Measurements from ENCODE around the gene OOEP.

Gene OOEP

GRCh38 chr6:73368675-73369074 is 1.0 kb downstream of the OOEP start:
- Histone ChIP-seq H3K79me2 (ENCODE audit: low read length) (no peaks in the 10 kb centered on the region), H2AFZ (ENCODE audit: low read length) (no peak overlapping the region), H3K4me2 (ENCODE audit: low read depth, low read length) (no peak overlapping the region), H3K27ac (ENCODE audit: low read length) (no peak overlapping the region), H3K4me1 (ENCODE audit: low read length) (no peaks in the 10 kb centered on the region), H3K4me3 (ENCODE audit: low read length) (no peak overlapping the region), H4K20me1 (ENCODE audit: insufficient read depth, low read length) (no peaks in the 10 kb centered on the region), H3K9ac (ENCODE audit: low read length) (no peak overlapping the region), H3F3A (ENCODE audit: insufficient read depth, low read length) (no peaks in the 10 kb centered on the region), H3K27me3 (replicated peaks; ENCODE audit: insufficient read depth, low read length) (no peaks in the 10 kb centered on the region), H3K9me2 (replicated peaks; ENCODE audit: insufficient read depth, low read length) (no peaks in the 10 kb centered on the region), H3K9me3 (replicated peaks; ENCODE audit: insufficient read depth, low read length) (no peaks in the 10 kb centered on the region), H3K36me3 (replicated peaks; ENCODE audit: insufficient read depth, low read length) (no peaks in the 10 kb centered on the region)
- DNase-seq, result no peak
- TF ChIP-seq EZH2phosphoT487 (IDR thresholded peaks at IDR 0.05; ENCODE audit: low read length) (no peak), EZH2 (optimal IDR thresholded peaks at IDR 0.05; ENCODE audit: low read depth, low read length) (no peak), CTCF (IDR thresholded peaks at IDR 0.05; ENCODE audit: low read length) (no peak)

- H3K9me2 ChIP-seq (replicated peaks; ENCODE audit: insufficient read depth, low read length), result no peaks in the 10 kb centered on the region
- no peaks in the 10 kb centered on the region for H3K4me1 ChIP-seq (ENCODE audit: low read length)
- no peak overlapping the region for H3K4me2 ChIP-seq (ENCODE audit: low read depth, low read length)
- TF ChIP-seq EZH2 (optimal IDR thresholded peaks at IDR 0.05; ENCODE audit: low read depth, low read length) (no peak), EZH2phosphoT487 (IDR thresholded peaks at IDR 0.05; ENCODE audit: low read length) (no peak), CTCF (IDR thresholded peaks at IDR 0.05; ENCODE audit: low read length) (no peak)
- H3K9me3 ChIP-seq (replicated peaks; ENCODE audit: insufficient read depth, low read length), result no peaks in the 10 kb centered on the region
- H4K20me1 ChIP-seq (ENCODE audit: insufficient read depth, low read length), result no peaks in the 10 kb centered on the region
- no peak overlapping the region for H3K27ac ChIP-seq (ENCODE audit: low read length)
- H3K27me3 ChIP-seq (replicated peaks; ENCODE audit: insufficient read depth, low read length), result no peaks in the 10 kb centered on the region
- no peak overlapping the region for H3K4me3 ChIP-seq (ENCODE audit: low read length)
- no peak overlapping the region for H3K9ac ChIP-seq (ENCODE audit: low read length)
- DNase-seq, result no peak
- no peaks in the 10 kb centered on the region for H3F3A ChIP-seq (ENCODE audit: insufficient read depth, low read length)
- no peak overlapping the region for H2AFZ ChIP-seq (ENCODE audit: low read length)
- no peaks in the 10 kb centered on the region for H3K36me3 ChIP-seq (replicated peaks; ENCODE audit: insufficient read depth, low read length)
- no peaks in the 10 kb centered on the region for H3K79me2 ChIP-seq (ENCODE audit: low read length)
Measured at GRCh38 chr6:73367761-73368355, 1.8 kb downstream of the OOEP start.

DNA sequence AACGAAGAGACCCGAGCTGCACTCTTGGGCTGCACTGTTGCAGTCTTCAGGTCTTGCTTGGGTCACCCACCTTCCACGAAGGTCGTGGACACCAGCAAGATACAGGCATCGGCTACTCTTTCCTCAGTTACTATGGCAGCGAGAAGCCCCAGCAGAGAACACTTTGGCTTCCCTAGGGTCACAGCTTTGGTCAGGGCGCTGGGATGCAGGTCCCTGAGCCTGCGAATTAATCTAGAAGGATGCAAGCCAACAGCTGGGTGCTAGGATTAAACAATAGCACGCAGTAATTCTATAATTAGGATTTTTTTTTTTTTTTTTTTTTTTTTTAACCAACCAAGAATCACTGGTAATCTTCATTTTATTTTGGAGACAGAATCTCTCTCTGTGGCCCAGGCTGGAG is 5.1 kb downstream of the OOEP start:
- Histone ChIP-seq H3F3A (ENCODE audit: insufficient read depth, low read length) (no peaks in the 10 kb centered on the region), H3K4me3 (ENCODE audit: low read length) (no peak overlapping the region), H3K9ac (ENCODE audit: low read length) (no peak overlapping the region), H3K27me3 (replicated peaks; ENCODE audit: insufficient read depth, low read length) (no peaks in the 10 kb centered on the region), H3K4me1 (ENCODE audit: low read length) (no peaks in the 10 kb centered on the region), H3K27ac (ENCODE audit: low read length) (no peak overlapping the region), H3K9me2 (replicated peaks; ENCODE audit: insufficient read depth, low read length) (no peaks in the 10 kb centered on the region), H4K20me1 (ENCODE audit: insufficient read depth, low read length) (no peaks in the 10 kb centered on the region), H3K4me2 (ENCODE audit: low read depth, low read length) (no peak overlapping the region), H3K9me3 (replicated peaks; ENCODE audit: insufficient read depth, low read length) (no peaks in the 10 kb centered on the region), H3K79me2 (ENCODE audit: low read length) (no peaks in the 10 kb centered on the region), H3K36me3 (replicated peaks; ENCODE audit: insufficient read depth, low read length) (no peaks in the 10 kb centered on the region), H2AFZ (ENCODE audit: low read length) (no peak overlapping the region)
- no peak for TF ChIP-seq EZH2 (optimal IDR thresholded peaks at IDR 0.05; ENCODE audit: low read depth, low read length)
- no peak for TF ChIP-seq EZH2phosphoT487 (IDR thresholded peaks at IDR 0.05; ENCODE audit: low read length)
- no peak for TF ChIP-seq CTCF (IDR thresholded peaks at IDR 0.05; ENCODE audit: low read length)
- no peak for DNase-seq

Data from MM.1S (cell line).